Occipital lobe (tissue), 3 donors: Measurements from ENCODE around the gene HOXC6. TPM values are rescaled to one million over a fixed set of nuclear protein-coding genes. Genes with fewer than 3 reads are reported as not detected.
"Not testable (repeated sequence)": the region's sequence is repeated elsewhere in the genome, so short reads cannot be mapped to it uniquely, and the experiment has no call there.

Source experiments
- DNase-seq: peaks from one replicate; lab custom pipeline; 2025; lab: John Stamatoyannopoulos, UW
- small RNA-seq: library from RNA; depleted of rRNA; stranded (forward); fragments of <200 nt; gene quantifications from one replicate; pipeline ENCODE3, GENCODE V24; 2014
- total RNA-seq: library from RNA; depleted of rRNA; stranded (reverse); fragments of >200 nt; gene quantifications from one replicate; pipeline ENCODE4 v1.2.3, GENCODE V29; 2014

Gene HOXC6
- total RNA-seq, 1 donor from 2014 or later: not detected

DNA sequence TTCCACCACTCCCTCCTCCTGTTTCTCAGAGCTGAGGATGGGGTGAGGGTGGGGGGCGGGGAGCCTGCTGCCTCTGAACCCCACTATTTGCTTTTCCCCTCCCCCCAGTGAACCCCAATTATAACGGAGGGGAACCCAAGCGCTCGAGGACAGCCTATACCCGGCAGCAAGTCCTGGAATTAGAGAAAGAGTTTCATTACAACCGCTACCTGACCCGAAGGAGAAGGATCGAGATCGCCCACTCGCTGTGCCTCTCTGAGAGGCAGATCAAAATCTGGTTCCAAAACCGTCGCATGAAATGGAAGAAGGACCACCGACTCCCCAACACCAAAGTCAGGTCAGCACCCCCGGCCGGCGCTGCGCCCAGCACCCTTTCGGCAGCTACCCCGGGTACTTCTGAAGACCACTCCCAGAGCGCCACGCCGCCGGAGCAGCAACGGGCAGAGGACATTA is 26.5 kb downstream of the HOXC6 start:
- no peak for DNase-seq

DNA sequence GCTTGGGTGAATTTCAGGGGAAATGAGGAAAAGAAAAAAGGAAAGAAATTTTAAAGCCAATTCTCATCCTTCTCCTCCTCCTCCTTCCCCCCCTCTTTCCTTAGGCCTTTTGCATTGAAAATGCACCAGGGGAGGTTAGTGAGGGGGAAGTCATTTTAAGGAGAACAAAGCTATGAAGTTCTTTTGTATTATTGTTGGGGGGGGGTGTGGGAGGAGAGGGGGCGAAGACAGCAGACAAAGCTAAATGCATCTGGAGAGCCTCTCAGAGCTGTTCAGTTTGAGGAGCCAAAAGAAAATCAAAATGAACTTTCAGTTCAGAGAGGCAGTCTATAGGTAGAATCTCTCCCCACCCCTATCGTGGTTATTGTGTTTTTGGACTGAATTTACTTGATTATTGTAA is 27.3 kb downstream of the HOXC6 start:
- DNase-seq: no peak

GRCh38 chr12:54056110-54056509 is 27.9 kb downstream of the HOXC6 start:
- DNase-seq: no peak

DNA sequence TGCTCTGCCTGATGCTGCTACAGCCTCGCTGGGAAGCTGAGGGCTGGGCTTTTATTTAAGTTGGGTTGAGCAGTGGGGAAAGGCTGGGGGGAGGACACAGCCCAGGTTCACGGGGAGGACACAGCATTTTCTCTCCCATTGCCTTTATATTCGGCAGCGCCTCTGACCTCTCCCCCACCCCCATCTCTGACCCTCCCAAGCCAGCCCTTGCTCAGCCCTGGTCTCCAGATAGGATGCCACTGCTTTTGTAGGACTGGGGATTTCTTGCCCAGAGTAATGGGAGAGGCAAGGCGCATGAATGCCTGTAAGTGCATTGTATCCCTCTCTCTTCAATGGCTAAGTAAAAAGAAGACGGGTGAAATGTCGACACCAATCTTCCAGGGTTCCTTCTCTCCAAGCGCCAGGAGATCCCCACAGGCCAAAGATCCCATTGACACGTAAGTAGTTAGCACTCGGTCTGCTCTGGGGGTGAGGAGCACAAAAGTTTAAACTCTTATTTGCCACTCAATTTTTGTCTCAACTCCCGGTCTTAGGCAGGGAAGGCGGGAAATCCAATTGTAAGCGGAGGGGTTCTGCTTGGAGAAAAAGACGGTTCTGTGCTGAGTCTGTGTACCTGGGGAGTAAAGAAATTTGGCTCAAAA is 30.0 kb downstream of the HOXC6 start:
- DNase-seq: no peak

GRCh38 chr12:54059668-54060067 is 31.4 kb downstream of the HOXC6 start:
- no peak for DNase-seq

- no peak for DNase-seq
Observed at GRCh38 chr12:54060174-54060974, 32.1 kb downstream of the HOXC6 start.

DNA sequence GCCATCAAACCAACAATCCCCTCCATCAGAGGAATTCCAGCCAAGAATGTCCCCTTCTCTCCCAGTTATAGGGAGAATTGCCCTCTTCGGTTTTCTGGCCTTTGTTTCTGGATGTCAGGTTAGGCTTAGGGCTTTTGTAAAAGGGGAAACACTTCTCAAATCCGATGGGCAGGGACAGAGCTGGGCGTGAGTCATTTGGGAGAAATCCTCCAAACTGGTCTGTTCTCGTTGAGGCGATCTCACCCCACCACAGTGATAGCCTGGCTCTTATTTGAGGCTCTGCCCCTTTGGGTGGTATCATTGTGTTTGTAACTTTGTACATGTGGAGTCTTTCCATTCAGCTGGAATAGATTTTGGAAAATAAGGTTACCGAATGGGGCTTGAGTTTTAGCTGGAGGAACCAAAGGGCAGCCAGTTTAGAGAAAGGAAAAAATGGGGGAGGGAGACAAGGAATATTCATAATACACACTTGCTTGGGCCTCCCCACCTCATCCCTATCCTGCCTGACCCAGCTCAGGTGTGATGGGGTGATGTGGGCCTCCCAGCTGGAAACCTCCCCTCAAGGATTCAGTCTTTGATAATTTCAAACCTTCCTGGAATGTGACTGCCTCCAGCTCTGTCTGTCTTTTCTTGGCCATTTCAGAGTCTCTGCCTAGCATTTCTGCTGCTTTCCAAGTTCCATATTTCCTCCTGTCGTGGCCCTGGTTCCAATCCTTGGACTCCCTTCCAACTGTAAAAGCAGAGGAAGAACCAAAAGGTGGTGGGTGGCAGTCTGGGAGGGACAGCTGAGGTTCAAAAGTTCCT is 32.9 kb downstream of the HOXC6 start:
- DNase-seq: no peak

GRCh38 chr12:54065677-54066076 is 37.4 kb downstream of the HOXC6 start:
- no peak for DNase-seq

- no peak for DNase-seq
Observed at GRCh38 chr12:54066408-54066807, 38.2 kb downstream of the HOXC6 start.

- DNase-seq: no peak
Observed at GRCh38 chr12:54068418-54069070, 40.3 kb downstream of the HOXC6 start.

DNA sequence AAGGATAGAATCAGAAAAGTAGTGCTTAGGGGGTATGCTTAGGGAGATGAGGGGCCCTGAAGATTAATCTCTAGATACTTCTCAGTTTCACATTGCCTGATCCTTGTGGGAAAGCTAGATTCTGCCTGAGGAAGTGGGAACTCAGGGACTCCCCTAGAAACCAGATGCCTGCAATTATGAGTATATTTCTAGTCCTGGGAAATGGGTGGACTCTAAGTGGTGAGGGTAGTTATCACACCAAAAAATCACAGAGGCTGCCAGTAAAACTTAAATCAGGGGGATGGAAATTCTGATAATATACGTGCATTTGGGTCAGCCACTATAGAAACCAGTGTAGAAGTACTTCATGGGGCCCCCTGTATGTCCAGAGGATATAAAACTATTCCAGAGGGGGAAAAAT is 43.7 kb downstream of the HOXC6 start:
- no peak for DNase-seq

DNA sequence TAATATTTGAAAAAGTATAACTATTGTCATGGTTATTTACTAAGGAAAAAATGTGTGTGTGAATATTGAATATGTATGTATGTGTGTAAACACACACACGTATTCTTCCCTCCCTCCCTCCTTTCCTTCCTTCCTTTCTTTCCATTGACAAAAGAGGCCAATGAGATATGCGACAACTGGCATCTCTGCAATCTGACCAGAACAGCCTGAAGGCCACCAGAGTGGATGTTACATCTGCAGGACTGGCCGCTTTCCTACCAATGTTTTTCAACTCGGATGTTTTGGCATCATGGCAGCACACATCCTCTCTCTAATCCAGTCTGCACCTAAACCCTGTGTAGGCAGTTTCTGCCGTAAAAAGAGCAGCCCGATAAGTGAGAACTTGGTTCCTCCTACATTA is 46.1 kb downstream of the HOXC6 start:
- no peak for DNase-seq

DNA sequence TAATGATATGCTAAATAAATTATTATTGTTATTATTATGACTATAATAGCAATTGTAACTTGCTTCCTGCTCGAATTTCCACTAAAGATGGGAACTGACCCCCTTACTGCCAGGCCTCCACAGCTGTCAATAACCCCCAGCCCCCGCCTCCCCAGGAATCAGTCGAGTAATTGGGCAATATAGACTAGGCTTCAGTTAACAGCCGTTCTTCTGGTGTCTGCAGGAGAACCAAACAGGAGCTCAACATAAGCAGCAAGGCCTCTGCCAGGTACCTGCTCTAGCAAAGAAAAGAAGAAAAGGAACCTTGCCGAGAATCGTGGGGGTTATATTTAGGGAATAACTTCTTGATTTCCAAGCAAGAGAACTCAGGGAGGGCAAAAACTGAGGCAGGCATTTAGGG is 47.2 kb downstream of the HOXC6 start:
- no peak for DNase-seq

DNA sequence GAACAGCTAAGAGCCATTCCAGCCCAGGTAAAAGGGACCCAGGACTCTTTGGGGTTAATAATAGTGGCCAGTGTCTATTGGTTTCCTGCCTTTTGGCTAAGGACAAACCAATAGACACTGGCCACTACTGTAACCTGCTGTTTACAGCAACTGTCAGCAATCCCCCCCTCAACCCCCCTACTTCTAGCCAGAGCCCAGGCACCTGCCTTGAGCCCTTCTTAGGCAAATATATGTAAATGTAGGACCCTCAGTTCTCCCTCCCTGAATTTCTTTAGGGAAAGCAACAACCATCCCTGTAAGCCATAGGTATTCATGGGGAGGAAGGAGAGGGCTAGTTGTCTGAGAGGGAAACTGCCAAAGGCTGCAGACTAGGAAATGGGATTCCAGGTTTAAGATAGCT is 47.7 kb downstream of the HOXC6 start:
- DNase-seq: no peak

GRCh38 chr12:54077843-54078242 is 49.6 kb downstream of the HOXC6 start:
- DNase-seq: not testable (repeated sequence)

- not testable (repeated sequence) for DNase-seq
Observed at GRCh38 chr12:54079115-54079514, 50.9 kb downstream of the HOXC6 start.

Small RNAs within 50 kb of the gene (small RNA-seq; reads per million reads assigned to genes)
- not detected for gene HOXC5
- gene MIR196A2: not detected
- gene MIR615: not detected

Other genes with a start within 250 kb of the HOXC6 start
- gene HOXC13, start 89.6 kb upstream of the HOXC6 start, total RNA-seq: not detected
- gene HOXC12, start 73.5 kb upstream of the HOXC6 start, total RNA-seq: not detected
- gene HOXC11, start 55.3 kb upstream of the HOXC6 start, total RNA-seq: not detected
- gene HOTAIR, start 53.5 kb upstream of the HOXC6 start, total RNA-seq: not detected
- gene HOXC10, start 43.3 kb upstream of the HOXC6 start, total RNA-seq: not detected
- not detected for gene HOXC9, start 28.3 kb upstream of the HOXC6 start, total RNA-seq
- not detected for gene HOXC8, start 19.5 kb upstream of the HOXC6 start, total RNA-seq
- not detected for gene HOXC5, start 4.6 kb downstream of the HOXC6 start, total RNA-seq
- not detected for gene HOXC4, start 25.4 kb downstream of the HOXC6 start, total RNA-seq
- 42.0 TPM for gene SMUG1, start 160.5 kb downstream of the HOXC6 start, total RNA-seq